K562 (cell line): ENCODE data around the gene CUL2. TPM values are rescaled to one million over a fixed set of nuclear protein-coding genes. Genes with fewer than 3 reads are reported as not detected.

ENCODE experiments used
- CHAMP1 ChIP-seq: fragments of 450-650 bp; IDR thresholded peaks from 2 replicates; pipeline ENCODE4 v1.6.1; 2016; ENCODE audit warnings: mild to moderate bottlenecking
- FOXM1 ChIP-seq, 2 experiments: fragments of 450-650 bp in 1 of 2; sonication (generic) in 1 of 2; formaldehyde crosslinking in 1 of 2; IDR thresholded peaks; 2 replicates each; pipeline versions ENCODE4 v1.6.1 to v1.9.0; 2017 to 2022; ENCODE audit warnings: low read depth in 2 of 2, mild to moderate bottlenecking in 2 of 2, missing genetic modification reagents in 1 of 2, moderate library complexity in 1 of 2
- HMBOX1 ChIP-seq: sonication (generic); IDR thresholded peaks from 2 replicates; pipeline ENCODE4 v1.6.1; 2016
- JUN ChIP-seq, 2 experiments: sonication (generic) in 1 of 2; formaldehyde crosslinking in 1 of 2; IDR thresholded peaks; 2 replicates each; pipeline versions ENCODE4 v1.6.1 to v1.8.0; 2012 to 2022; ENCODE audit warnings: borderline replicate concordance in 2 of 2, mild to moderate bottlenecking in 2 of 2, improper control_type of control experiment in 1 of 2, low read depth in 1 of 2, low read length in 1 of 2, missing genetic modification reagents in 1 of 2
- JUND ChIP-seq, 2 experiments: IDR thresholded peaks; 2 replicates in 1 of 2; 3 replicates in 1 of 2; pipeline ENCODE4 v1.6.1; 2011; ENCODE audit warnings: borderline replicate concordance in 2 of 2, low read depth in 2 of 2, low read length in 2 of 2, improper control_type of control experiment in 1 of 2, missing biosample characterization in 1 of 2, missing genetic modification characterization in 1 of 2, missing genetic modification reagents in 1 of 2
- PKNOX1 ChIP-seq: fragments of 450-650 bp; IDR thresholded peaks from 2 replicates; pipeline ENCODE4 v1.6.1; 2016
- PURB ChIP-seq: sonication (generic); formaldehyde crosslinking; IDR thresholded peaks from 2 replicates; pipeline ENCODE4 v1.9.0; 2021; ENCODE audit warnings: low read depth, mild to moderate bottlenecking, missing genetic modification reagents
- TAF9B ChIP-seq: fragments of 450-650 bp; IDR thresholded peaks from 2 replicates; pipeline ENCODE4 v1.6.1; 2018; ENCODE audit warnings: mild to moderate bottlenecking; ENCODE audit not compliant: partially characterized antibody
- ZBTB40 ChIP-seq, 2 experiments: fragments of 450-650 bp in 1 of 2; sonication (generic) in 1 of 2; formaldehyde crosslinking in 1 of 2; IDR thresholded peaks; 2 replicates each; pipeline versions ENCODE4 v1.7.1 to v1.9.0; 2016 to 2022; ENCODE audit warnings: inconsistent platforms in 1 of 2, mild to moderate bottlenecking in 1 of 2, missing genetic modification reagents in 1 of 2
- ZNF316 ChIP-seq: fragments of 450-650 bp; IDR thresholded peaks from 2 replicates; pipeline ENCODE4 v1.6.1; 2016
- ZNF778 ChIP-seq: fragments of 450-650 bp; formaldehyde crosslinking; IDR thresholded peaks from 2 replicates; pipeline ENCODE4 v1.4.0; 2020; ENCODE audit warnings: mild to moderate bottlenecking, moderate library complexity
- polyA plus RNA-seq, 8 experiments: library from polyadenylated mRNA; depleted of rRNA in 4 of 8; stranded (reverse) in 5 of 8; unstranded in 3 of 8; fragments of >200 nt; fragmentation: Nextera tagmentation in 2 of 8; fragmentation: Illumina TruSeq in 1 of 8; extraction: Ambion mirVana in 2 of 8; extraction: Trizol in 1 of 8; gene quantifications; 2 replicates each; pipeline versions ENCODE4 v1.2.1 to v1.2.3, GENCODE V29; 2011 to 2014; ENCODE audit warnings: inconsistent platforms in 1 of 8, missing spikeins in 1 of 8
- total RNA-seq, 7 experiments: library from RNA; depleted of rRNA in 6 of 7; stranded (reverse); fragments of >200 nt in 6 of 7; fragmentation: Illumina TruSeq in 2 of 7; extraction: Trizol in 2 of 7; gene quantifications; 2 replicates each; pipeline versions ENCODE4 v1.2.1 to v1.2.3, GENCODE V29; 2011 to 2021; ENCODE audit warnings: low replicate concordance in 1 of 7

Gene CUL2
- total and polyA plus RNA-seq, 9 of the 15 experiments (the other 6 are each of a cell fraction or from before 2014, with no cell fraction given): 17.3 to 46.3 (median 41.2) TPM

GRCh38 chr10:35005868-35006267 lies 84.3 kb downstream of the CUL2 start (continued):
- TF ChIP-seq ZBTB40 (IDR thresholded peaks at IDR 0.05) (0 out of 2 replicates have a peak, but pooled peaks have one; percentile 40), ZBTB40 (CRISPR knock-in tag; IDR thresholded peaks at IDR 0.05) (no peak), PURB (CRISPR knock-in tag) (no peak), JUND (IDR thresholded peaks at IDR 0.05; ENCODE audit: borderline replicate concordance, low read depth, low read length) (peak; percentile 38; the same call in 1 of the 2 replicates), JUND (tag; IDR thresholded peaks at IDR 0.05; ENCODE audit: borderline replicate concordance, low read depth, low read length) (no peak; the same call in 2 of the 3 replicates), JUN (IDR thresholded peaks at IDR 0.05; ENCODE audit: borderline replicate concordance, low read depth, low read length) (0 out of 2 replicates have a peak, but pooled peaks have one; percentile 28), JUN (CRISPR knock-in tag; IDR thresholded peaks at IDR 0.05; ENCODE audit: borderline replicate concordance) (no peak), PKNOX1 (peak; percentile 56), ZNF778 (CRISPR knock-in tag) (no peak), ZNF316 (peak; percentile 58; the same call in 1 of the 2 replicates), HMBOX1 (peak; percentile 47; the same call in 1 of the 2 replicates), FOXM1 (IDR thresholded peaks at IDR 0.05; ENCODE audit: low read depth) (peak; percentile 17; the same call in 1 of the 2 replicates), FOXM1 (CRISPR knock-in tag; IDR thresholded peaks at IDR 0.05; ENCODE audit: low read depth) (no peak), TAF9B (peak; percentile 14), CHAMP1 (0 out of 2 replicates have a peak, but pooled peaks have one; percentile 20)
